IMR-90 (cell line): ENCODE results near the gene DUSP6.

Source experiments
- MAZ ChIP-seq: IDR thresholded peaks from 2 replicates; pipeline ENCODE4 v1.6.1; 2012; ENCODE audit warnings: low read depth, mild to moderate bottlenecking, low read length, improper control_type of control experiment, moderate library complexity, borderline replicate concordance
- POLR2A ChIP-seq: IDR thresholded peaks from 2 replicates; pipeline ENCODE4 v1.6.1; 2012; ENCODE audit warnings: mild to moderate bottlenecking, low read depth, low read length
- RAD21 ChIP-seq: IDR thresholded peaks from 2 replicates; pipeline ENCODE4 v1.6.1; 2012; ENCODE audit warnings: low read length, improper control_type of control experiment
- RFX5 ChIP-seq: IDR thresholded peaks from 2 replicates; pipeline ENCODE4 v1.8.0; 2012; ENCODE audit warnings: low read depth, mild to moderate bottlenecking, low read length, moderate library complexity
- SMC3 ChIP-seq: fragments of 150-350 bp; IDR thresholded peaks from 2 replicates; pipeline ENCODE4 v1.6.1; 2016; ENCODE audit warnings: low read depth, mild to moderate bottlenecking, antibody characterized with exemption, low read length, moderate library complexity
- USF2 ChIP-seq: fragments of 150-350 bp; IDR thresholded peaks from 2 replicates; pipeline ENCODE4 v1.6.1; 2017; ENCODE audit warnings: mild to moderate bottlenecking, antibody characterized with exemption, low read length, low read depth
- TF ChIP-seq, protein P1 (sequence below): conservative IDR thresholded peaks from 2 replicates; pipeline ENCODE4 v1.5.1; 2012; ENCODE audit warnings: mild to moderate bottlenecking, low read depth, low read length, improper control_type of control experiment

GRCh38 chr12:89363582-89363981, 11.3 kb upstream of the DUSP6 start:
- TF ChIP-seq USF2 (no peak), RFX5 (no peak), MAZ (no peak), RAD21 (no peak), POLR2A (no peak), SMC3 (no peak)
- TF ChIP-seq, protein P1, sequence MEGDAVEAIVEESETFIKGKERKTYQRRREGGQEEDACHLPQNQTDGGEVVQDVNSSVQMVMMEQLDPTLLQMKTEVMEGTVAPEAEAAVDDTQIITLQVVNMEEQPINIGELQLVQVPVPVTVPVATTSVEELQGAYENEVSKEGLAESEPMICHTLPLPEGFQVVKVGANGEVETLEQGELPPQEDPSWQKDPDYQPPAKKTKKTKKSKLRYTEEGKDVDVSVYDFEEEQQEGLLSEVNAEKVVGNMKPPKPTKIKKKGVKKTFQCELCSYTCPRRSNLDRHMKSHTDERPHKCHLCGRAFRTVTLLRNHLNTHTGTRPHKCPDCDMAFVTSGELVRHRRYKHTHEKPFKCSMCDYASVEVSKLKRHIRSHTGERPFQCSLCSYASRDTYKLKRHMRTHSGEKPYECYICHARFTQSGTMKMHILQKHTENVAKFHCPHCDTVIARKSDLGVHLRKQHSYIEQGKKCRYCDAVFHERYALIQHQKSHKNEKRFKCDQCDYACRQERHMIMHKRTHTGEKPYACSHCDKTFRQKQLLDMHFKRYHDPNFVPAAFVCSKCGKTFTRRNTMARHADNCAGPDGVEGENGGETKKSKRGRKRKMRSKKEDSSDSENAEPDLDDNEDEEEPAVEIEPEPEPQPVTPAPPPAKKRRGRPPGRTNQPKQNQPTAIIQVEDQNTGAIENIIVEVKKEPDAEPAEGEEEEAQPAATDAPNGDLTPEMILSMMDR, result no peak
